Astrocyte of the spinal cord (primary cell): ENCODE results near the gene HNRNPK.
A peak's percentile ranks its signal among the peaks of the same experiment; 100 is the strongest.

Source experiments
- DNase-seq: peaks from one replicate; pipeline ENCODE4 v3.0.0; 2011; ENCODE audit warnings: low read depth, low spot score
- H3K4me3 ChIP-seq: 2 replicates; pipeline ENCODE4 v1.5.1; 2011; ENCODE audit warnings: low read depth, mild to moderate bottlenecking, low read length, moderate library complexity
- CTCF ChIP-seq: IDR thresholded peaks from 2 replicates; pipeline ENCODE4 v1.5.1; 2012; ENCODE audit warnings: low read depth, mild to moderate bottlenecking, low read length, inconsistent platforms
- in situ Hi-C: cut with HindIII; loops from 2 replicates; pipeline ENCODE4 v1.10.0; 2017; ENCODE audit warnings: low sequenced_read_pairs

The HNRNPK gene

GRCh38 chr9:83980395-83981125 is 545 bp upstream of the HNRNPK start, which contains the start of gene RMI1:
TSS of gene RMI1 (plus strand) at chr9:83980805. CDS start at chr9:84000987, 20,182 bp downstream.
- in situ Hi-C loops, result no loop called here
- DNase-seq, result peak; percentile 98
- peak within 1 kb of the TSS; percentile 72 for H3K4me3 ChIP-seq

GRCh38 chr9:83978992-83979811 is 813 bp downstream of the HNRNPK start:
- in situ Hi-C loops, result no loop called here
- peak; percentile 75 for DNase-seq
- TF ChIP-seq CTCF, result no peak
- peak overlapping the region; percentile 72 for H3K4me3 ChIP-seq

More at GRCh38 chr9:83980395-83981125, 545 bp upstream of the HNRNPK start, which contains the start of gene RMI1:
- TF ChIP-seq CTCF, result no peak

- no peak overlapping the region for H3K4me3 ChIP-seq
- DNase-seq, result no peak
- in situ Hi-C loops, result no loop called here
- TF ChIP-seq CTCF, result no peak
Measured at GRCh38 chr9:83977196-83977595, 2.8 kb downstream of the HNRNPK start.

GRCh38 chr9:83976372-83976771 is 3.6 kb downstream of the HNRNPK start:
- in situ Hi-C loops, result no loop called here
- no peak for DNase-seq
- H3K4me3 ChIP-seq, result no peak overlapping the region
- no peak for TF ChIP-seq CTCF

GRCh38 chr9:83975300-83975699 is 4.7 kb downstream of the HNRNPK start:
- no peak for DNase-seq
- no peak for TF ChIP-seq CTCF
- in situ Hi-C loops, result no loop called here
- H3K4me3 ChIP-seq, result no peak overlapping the region

- no peak for TF ChIP-seq CTCF
- DNase-seq, result no peak
- in situ Hi-C loops, result no loop called here
- no peak overlapping the region for H3K4me3 ChIP-seq
Measured at GRCh38 chr9:83972286-83972685, 7.7 kb downstream of the HNRNPK start.
